K562 (cell line): ENCODE data around the gene ABCF2. TPM values are rescaled to one million over a fixed set of nuclear protein-coding genes. Genes with fewer than 3 reads are reported as not detected.

Source experiments
- ATAC-seq: fragments of 200-7000 bp; cut with Tn5 transposase; 3 replicates; pipeline ENCODE4 v1.9.1; 2020; ENCODE audit warnings: moderate library complexity
- BruUV-seq: library from RNA; stranded (reverse); fragments of 400-500 nt; replicated peaks from 2 replicates; lab custom pipeline; 2021; lab: Mats Ljungman, UMichigan
- CTCF ChIA-PET: fragments of 300-600 bp; formaldehyde crosslinking; extraction: SDS; loops from one replicate; lab custom pipeline; 2021; ENCODE audit warnings: low intra/inter-chr PET ratio; lab: Yijun Ruan, JAX
- POLR2A ChIA-PET: fragments of 300-600, 350-650 bp; sonication (Branson Sonifier 250); formaldehyde crosslinking; extraction: SDS; loops from one replicate; lab custom pipeline; 2021; ENCODE audit warnings: antibody characterized with exemption, inconsistent platforms; lab: Yijun Ruan, JAX
- DNase-seq, 4 experiments: peaks; one replicate each; pipeline versions ENCODE4 v3.0.0 to v3.0.0-alpha.2; 2011 to 2018; ENCODE audit warnings: low spot score in 3 of 4, mixed read lengths in 3 of 4; ENCODE audit errors: extremely low read depth in 1 of 4
- FAIRE-seq: peaks from 2 replicates; lab custom pipeline; 2011; peaks lifted over from hg19 to GRCh38; lab: Jason Lieb, UNC
- H2AFZ ChIP-seq: 2 replicates; pipeline ENCODE4 v1.6.0; 2011; ENCODE audit warnings: low read depth, low read length, control low read depth, inconsistent platforms
- H3K27ac ChIP-seq: fragments of 200-600 bp; 3 replicates; pipeline ENCODE4 v1.8.0; 2011; ENCODE audit warnings: low read depth, mild to moderate bottlenecking, control low read depth, inconsistent platforms, low read length, moderate library complexity, mixed read lengths; ENCODE audit errors: extremely low read depth
- H3K27me3 ChIP-seq, 2 experiments: fragments of 300-600 bp in 1 of 2; 2 replicates in 1 of 2; 3 replicates in 1 of 2; pipeline versions ENCODE4 v1.6.0 to v1.8.0; 2011; ENCODE audit warnings: inconsistent platforms in 2 of 2, low read length in 2 of 2, mild to moderate bottlenecking in 1 of 2, mixed read lengths in 1 of 2, moderate library complexity in 1 of 2; ENCODE audit not compliant: control insufficient read depth in 2 of 2, insufficient read depth in 2 of 2
- H3K36me3 ChIP-seq: fragments of 300-600 bp; 3 replicates; pipeline ENCODE4 v1.8.0; 2011; ENCODE audit warnings: mild to moderate bottlenecking, low read length, inconsistent platforms; ENCODE audit not compliant: control insufficient read depth, insufficient read depth
- H3K4me1 ChIP-seq, 2 experiments: fragments of 200-600 bp in 1 of 2; replicated peaks in 1 of 2; 2 replicates in 1 of 2; 3 replicates in 1 of 2; pipeline versions ENCODE4 v1.5.1 to v1.8.0; 2011; ENCODE audit warnings: inconsistent platforms in 2 of 2, low read length in 2 of 2, mild to moderate bottlenecking in 1 of 2, mixed read lengths in 1 of 2, moderate library complexity in 1 of 2; ENCODE audit not compliant: control insufficient read depth in 2 of 2, insufficient read depth in 2 of 2
- H3K4me2 ChIP-seq: 2 replicates; pipeline ENCODE4 v1.6.1; 2011; ENCODE audit warnings: low read length, control low read depth, inconsistent platforms, mixed read lengths; ENCODE audit not compliant: insufficient read depth
- H3K4me3 ChIP-seq: fragments of 200-600 bp; sonication (generic), shearing (Covaris generic); 2 replicates; pipeline ENCODE4 v1.5.1; 2016; ENCODE audit warnings: control low read depth, inconsistent platforms
- H3K79me2 ChIP-seq: fragments of 200-600 bp; 3 replicates; pipeline ENCODE4 v1.8.0; 2011; ENCODE audit warnings: low read length, inconsistent platforms; ENCODE audit not compliant: control insufficient read depth, insufficient read depth
- H3K9ac ChIP-seq, 2 experiments: 2 replicates each; pipeline versions ENCODE4 v1.6.0 to v1.6.1; 2011; ENCODE audit warnings: low read depth in 2 of 2, low read length in 2 of 2, control low read depth in 1 of 2, inconsistent platforms in 1 of 2, mild to moderate bottlenecking in 1 of 2, mixed read lengths in 1 of 2; ENCODE audit not compliant: insufficient read depth in 1 of 2
- H3K9me1 ChIP-seq: one replicate; pipeline ENCODE4 v1.6.0; 2011; ENCODE audit warnings: inconsistent platforms, mild to moderate bottlenecking, low read length, moderate library complexity; ENCODE audit not compliant: control insufficient read depth, insufficient read depth
- H3K9me3 ChIP-seq: replicated peaks from 2 replicates; pipeline ENCODE4 v1.5.1; 2011; ENCODE audit warnings: low read depth, low read length, inconsistent platforms; ENCODE audit not compliant: control insufficient read depth, insufficient read depth
- H4K20me1 ChIP-seq: replicated peaks from 2 replicates; pipeline ENCODE4 v1.6.1; 2011; ENCODE audit warnings: low read length, inconsistent platforms, mixed read lengths; ENCODE audit not compliant: control insufficient read depth, insufficient read depth
- BHLHE40 ChIP-seq: IDR thresholded peaks from 2 replicates; pipeline ENCODE4 v1.6.1; 2011; ENCODE audit warnings: low read length, improper control_type of control experiment
- DMBX1 ChIP-seq: fragments of 250-450 bp; sonication (Bioruptor Pico); IDR thresholded peaks from 2 replicates; pipeline ENCODE4 v1.8.0; 2022; ENCODE audit warnings: inconsistent platforms, mild to moderate bottlenecking, moderate library complexity, borderline replicate concordance
- DPF2 ChIP-seq: fragments of 450-650 bp; IDR thresholded peaks from 2 replicates; pipeline ENCODE4 v1.6.1; 2016
- HIVEP1 ChIP-seq: fragments of 250-450 bp; sonication (Bioruptor Pico); IDR thresholded peaks from 2 replicates; pipeline ENCODE4 v1.4.0; 2020; ENCODE audit warnings: mild to moderate bottlenecking
- PURB ChIP-seq: sonication (generic); formaldehyde crosslinking; IDR thresholded peaks from 2 replicates; pipeline ENCODE4 v1.9.0; 2021; ENCODE audit warnings: low read depth, mild to moderate bottlenecking, missing genetic modification reagents
- SP2 ChIP-seq: IDR thresholded peaks from 2 replicates; pipeline ENCODE4 v1.6.1; 2011; ENCODE audit warnings: mild to moderate bottlenecking, low read depth, low read length, moderate library complexity; ENCODE audit not compliant: poor library complexity, severe bottlenecking; ENCODE audit errors: extremely low read depth
- ZNF23 ChIP-seq: fragments of 250-450 bp; sonication (Bioruptor Pico); IDR thresholded peaks from 2 replicates; pipeline ENCODE4 v1.4.0; 2020; ENCODE audit warnings: mild to moderate bottlenecking
- ZNF445 ChIP-seq: fragments of 250-450 bp; sonication (Bioruptor Pico); IDR thresholded peaks from 2 replicates; pipeline ENCODE4 v1.4.0; 2020; ENCODE audit warnings: low read depth, mild to moderate bottlenecking, moderate library complexity
- WGBS: fragments of 100-300 bp; shearing (Covaris generic); methylation state at CpG from one replicate; pipeline ENCODE4 v1.1.6; 2016; ENCODE audit warnings: low coverage, mixed read lengths; ENCODE audit not compliant: insufficient coverage; ENCODE audit errors: missing lambda C conversion rate; 5-methylcytosine and 5-hydroxymethylcytosine counted together
- in situ Hi-C: fragments of 300-500 bp; cut with MboI; formaldehyde crosslinking; loops from 4 replicates; pipeline ENCODE4 v1.15.0; 2018; ENCODE audit warnings: inconsistent platforms, mixed read lengths
- intact Hi-C: fragments of 100-400 bp; cut with micrococcal nuclease; formaldehyde crosslinking; loops from 2 replicates; pipeline ENCODE4 v1.14.2; 2022
- polyA plus RNA-seq, 8 experiments: library from polyadenylated mRNA; depleted of rRNA in 4 of 8; stranded (reverse) in 5 of 8; unstranded in 3 of 8; fragments of >200 nt; fragmentation: Nextera tagmentation in 2 of 8; fragmentation: Illumina TruSeq in 1 of 8; extraction: Ambion mirVana in 2 of 8; extraction: Trizol in 1 of 8; gene quantifications; 2 replicates each; pipeline versions ENCODE4 v1.2.1 to v1.2.3, GENCODE V29; 2011 to 2014; ENCODE audit warnings: inconsistent platforms in 1 of 8, missing spikeins in 1 of 8
- total RNA-seq, 7 experiments: library from RNA; depleted of rRNA in 6 of 7; stranded (reverse); fragments of >200 nt in 6 of 7; fragmentation: Illumina TruSeq in 2 of 7; extraction: Trizol in 2 of 7; gene quantifications; 2 replicates each; pipeline versions ENCODE4 v1.2.1 to v1.2.3, GENCODE V29; 2011 to 2021; ENCODE audit warnings: low replicate concordance in 1 of 7
- TF ChIP-seq, protein P1 (sequence below): fragments of 450-650 bp; formaldehyde crosslinking; IDR thresholded peaks from 2 replicates; pipeline ENCODE4 v1.4.0; 2020; ENCODE audit warnings: mild to moderate bottlenecking, moderate library complexity
- TF ChIP-seq, protein P2 (sequence below): sonication (generic); formaldehyde crosslinking; IDR thresholded peaks from 2 replicates; pipeline ENCODE4 v1.8.0; 2023; ENCODE audit warnings: mild to moderate bottlenecking, missing genetic modification reagents
- TF ChIP-seq, protein P3 (sequence below), 2 experiments: fragments of 150-350 bp in 1 of 2; IDR thresholded peaks; 2 replicates each; pipeline ENCODE4 v1.6.1; 2012 to 2016; ENCODE audit warnings: low read depth in 2 of 2, low read length in 2 of 2, mild to moderate bottlenecking in 1 of 2, moderate library complexity in 1 of 2
- TF ChIP-seq, protein P4 (sequence below): sonication (generic); IDR thresholded peaks from 2 replicates; pipeline ENCODE4 v1.6.1; 2016

ABCF2 gene
- total and polyA plus RNA-seq, 9 of the 15 experiments (the other 6 are each of a cell fraction or from before 2014, with no cell fraction given) = 62.1 to 224 (median 113) TPM

- Histone ChIP-seq H3K27ac (no peak overlapping the region), H3K79me2 (no peaks in the 10 kb centered on the region), H3K36me3 (peaks cover 4% of the 10 kb centered on the region; the same call in 1 of the 3 replicates), H3K27me3 (peaks cover 35 to 39% of the 10 kb centered on the region in 2 experiments; a peak in 4 of 5 replicates), H2AFZ (no peak overlapping the region), H3K4me1 (peaks cover 15 to 19% of the 10 kb centered on the region in 2 experiments), H4K20me1 (peaks cover 36% of the 10 kb centered on the region), H3K4me3 (no peak overlapping the region), H3K9me3 (no peaks in the 10 kb centered on the region), H3K9me1 (no peaks in the 10 kb centered on the region), H3K9ac (no peak overlapping the region; a peak in 1 of 4 replicates), H3K4me2 (no peak overlapping the region)
- FAIRE-seq (no peak), ATAC-seq (peak; percentile 4), DNase-seq (no peak)
- in situ Hi-C loops (no loop called here), intact Hi-C loops (loop anchor here (2.0 kb wide), 1 partner anchor 33 kb away; no protein-coding TSS in a partner anchor)
- POLR2A ChIA-PET = interaction anchor here (1.6 to 2.1 kb wide), 2 partner anchors 12 to 25 kb away, joined by 5 to 12 read pairs; no protein-coding TSS in a partner anchor
- BruUV-seq = no TSS peak
- CTCF ChIA-PET = no interaction called here
- 8% methylated on average over 9 of the region's 9 CpGs for WGBS
- no peak for TF ChIP-seq HIVEP1 (CRISPR knock-in tag)
- TF ChIP-seq DPF2 = no peak; the same call in 1 of the 2 replicates
- TF ChIP-seq, protein P1, sequence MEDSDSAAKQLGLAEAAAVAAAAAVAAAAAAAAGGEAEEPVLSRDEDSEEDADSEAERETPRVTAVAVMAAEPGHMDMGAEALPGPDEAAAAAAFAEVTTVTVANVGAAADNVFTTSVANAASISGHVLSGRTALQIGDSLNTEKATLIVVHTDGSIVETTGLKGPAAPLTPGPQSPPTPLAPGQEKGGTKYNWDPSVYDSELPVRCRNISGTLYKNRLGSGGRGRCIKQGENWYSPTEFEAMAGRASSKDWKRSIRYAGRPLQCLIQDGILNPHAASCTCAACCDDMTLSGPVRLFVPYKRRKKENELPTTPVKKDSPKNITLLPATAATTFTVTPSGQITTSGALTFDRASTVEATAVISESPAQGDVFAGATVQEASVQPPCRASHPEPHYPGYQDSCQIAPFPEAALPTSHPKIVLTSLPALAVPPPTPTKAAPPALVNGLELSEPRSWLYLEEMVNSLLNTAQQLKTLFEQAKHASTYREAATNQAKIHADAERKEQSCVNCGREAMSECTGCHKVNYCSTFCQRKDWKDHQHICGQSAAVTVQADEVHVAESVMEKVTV (CRISPR knock-in tag) = 0 out of 2 replicates have a peak, but pooled peaks have one; percentile 7
- TF ChIP-seq SP2 = no peak
- TF ChIP-seq ZNF23 = no peak
- TF ChIP-seq, protein P2, sequence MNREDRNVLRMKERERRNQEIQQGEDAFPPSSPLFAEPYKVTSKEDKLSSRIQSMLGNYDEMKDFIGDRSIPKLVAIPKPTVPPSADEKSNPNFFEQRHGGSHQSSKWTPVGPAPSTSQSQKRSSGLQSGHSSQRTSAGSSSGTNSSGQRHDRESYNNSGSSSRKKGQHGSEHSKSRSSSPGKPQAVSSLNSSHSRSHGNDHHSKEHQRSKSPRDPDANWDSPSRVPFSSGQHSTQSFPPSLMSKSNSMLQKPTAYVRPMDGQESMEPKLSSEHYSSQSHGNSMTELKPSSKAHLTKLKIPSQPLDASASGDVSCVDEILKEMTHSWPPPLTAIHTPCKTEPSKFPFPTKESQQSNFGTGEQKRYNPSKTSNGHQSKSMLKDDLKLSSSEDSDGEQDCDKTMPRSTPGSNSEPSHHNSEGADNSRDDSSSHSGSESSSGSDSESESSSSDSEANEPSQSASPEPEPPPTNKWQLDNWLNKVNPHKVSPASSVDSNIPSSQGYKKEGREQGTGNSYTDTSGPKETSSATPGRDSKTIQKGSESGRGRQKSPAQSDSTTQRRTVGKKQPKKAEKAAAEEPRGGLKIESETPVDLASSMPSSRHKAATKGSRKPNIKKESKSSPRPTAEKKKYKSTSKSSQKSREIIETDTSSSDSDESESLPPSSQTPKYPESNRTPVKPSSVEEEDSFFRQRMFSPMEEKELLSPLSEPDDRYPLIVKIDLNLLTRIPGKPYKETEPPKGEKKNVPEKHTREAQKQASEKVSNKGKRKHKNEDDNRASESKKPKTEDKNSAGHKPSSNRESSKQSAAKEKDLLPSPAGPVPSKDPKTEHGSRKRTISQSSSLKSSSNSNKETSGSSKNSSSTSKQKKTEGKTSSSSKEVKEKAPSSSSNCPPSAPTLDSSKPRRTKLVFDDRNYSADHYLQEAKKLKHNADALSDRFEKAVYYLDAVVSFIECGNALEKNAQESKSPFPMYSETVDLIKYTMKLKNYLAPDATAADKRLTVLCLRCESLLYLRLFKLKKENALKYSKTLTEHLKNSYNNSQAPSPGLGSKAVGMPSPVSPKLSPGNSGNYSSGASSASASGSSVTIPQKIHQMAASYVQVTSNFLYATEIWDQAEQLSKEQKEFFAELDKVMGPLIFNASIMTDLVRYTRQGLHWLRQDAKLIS (CRISPR knock-in tag) = no peak
- TF ChIP-seq, protein P3, sequence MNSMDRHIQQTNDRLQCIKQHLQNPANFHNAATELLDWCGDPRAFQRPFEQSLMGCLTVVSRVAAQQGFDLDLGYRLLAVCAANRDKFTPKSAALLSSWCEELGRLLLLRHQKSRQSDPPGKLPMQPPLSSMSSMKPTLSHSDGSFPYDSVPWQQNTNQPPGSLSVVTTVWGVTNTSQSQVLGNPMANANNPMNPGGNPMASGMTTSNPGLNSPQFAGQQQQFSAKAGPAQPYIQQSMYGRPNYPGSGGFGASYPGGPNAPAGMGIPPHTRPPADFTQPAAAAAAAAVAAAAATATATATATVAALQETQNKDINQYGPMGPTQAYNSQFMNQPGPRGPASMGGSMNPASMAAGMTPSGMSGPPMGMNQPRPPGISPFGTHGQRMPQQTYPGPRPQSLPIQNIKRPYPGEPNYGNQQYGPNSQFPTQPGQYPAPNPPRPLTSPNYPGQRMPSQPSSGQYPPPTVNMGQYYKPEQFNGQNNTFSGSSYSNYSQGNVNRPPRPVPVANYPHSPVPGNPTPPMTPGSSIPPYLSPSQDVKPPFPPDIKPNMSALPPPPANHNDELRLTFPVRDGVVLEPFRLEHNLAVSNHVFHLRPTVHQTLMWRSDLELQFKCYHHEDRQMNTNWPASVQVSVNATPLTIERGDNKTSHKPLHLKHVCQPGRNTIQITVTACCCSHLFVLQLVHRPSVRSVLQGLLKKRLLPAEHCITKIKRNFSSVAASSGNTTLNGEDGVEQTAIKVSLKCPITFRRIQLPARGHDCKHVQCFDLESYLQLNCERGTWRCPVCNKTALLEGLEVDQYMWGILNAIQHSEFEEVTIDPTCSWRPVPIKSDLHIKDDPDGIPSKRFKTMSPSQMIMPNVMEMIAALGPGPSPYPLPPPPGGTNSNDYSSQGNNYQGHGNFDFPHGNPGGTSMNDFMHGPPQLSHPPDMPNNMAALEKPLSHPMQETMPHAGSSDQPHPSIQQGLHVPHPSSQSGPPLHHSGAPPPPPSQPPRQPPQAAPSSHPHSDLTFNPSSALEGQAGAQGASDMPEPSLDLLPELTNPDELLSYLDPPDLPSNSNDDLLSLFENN (IDR thresholded peaks at IDR 0.05; ENCODE audit: low read depth in 2 of 2, low read length in 2 of 2) = 0 out of 4 replicates have a peak, but pooled peaks of 1 of the 2 experiments have one; percentile 1
- TF ChIP-seq BHLHE40 = no peak
- no peak for TF ChIP-seq ZNF445 (CRISPR knock-in tag)
- TF ChIP-seq PURB (CRISPR knock-in tag) = no peak
- TF ChIP-seq, protein P4, sequence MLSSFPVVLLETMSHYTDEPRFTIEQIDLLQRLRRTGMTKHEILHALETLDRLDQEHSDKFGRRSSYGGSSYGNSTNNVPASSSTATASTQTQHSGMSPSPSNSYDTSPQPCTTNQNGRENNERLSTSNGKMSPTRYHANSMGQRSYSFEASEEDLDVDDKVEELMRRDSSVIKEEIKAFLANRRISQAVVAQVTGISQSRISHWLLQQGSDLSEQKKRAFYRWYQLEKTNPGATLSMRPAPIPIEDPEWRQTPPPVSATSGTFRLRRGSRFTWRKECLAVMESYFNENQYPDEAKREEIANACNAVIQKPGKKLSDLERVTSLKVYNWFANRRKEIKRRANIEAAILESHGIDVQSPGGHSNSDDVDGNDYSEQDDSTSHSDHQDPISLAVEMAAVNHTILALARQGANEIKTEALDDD = peak; percentile 30; the same call in 1 of the 2 replicates
- no peak for TF ChIP-seq DMBX1 (CRISPR knock-in tag)
Observed at GRCh38 chr7:151207315-151207714, 19.7 kb downstream of the ABCF2 start.
